H1 (cell line): ENCODE measurements around the gene SMAP2. TPM values are rescaled to one million over a fixed set of nuclear protein-coding genes. Genes with fewer than 3 reads are reported as not detected.

ENCODE experiments used
- BRCA1 ChIP-seq: IDR thresholded peaks from 2 replicates; pipeline ENCODE4 v1.6.1; 2012; ENCODE audit warnings: low read depth, low read length, improper control_type of control experiment
- CEBPB ChIP-seq: IDR thresholded peaks from 2 replicates; pipeline ENCODE4 v1.6.1; 2012; ENCODE audit warnings: low read depth, low read length
- CREB1 ChIP-seq: IDR thresholded peaks from 2 replicates; pipeline ENCODE4 v1.6.1; 2012; ENCODE audit warnings: inconsistent platforms
- CTCF ChIP-seq, 3 experiments: IDR thresholded peaks; 1 replicate in 2 of 3; 2 replicates in 1 of 3; pipeline versions ENCODE4 v1.5.1 to v1.6.1; 2011; ENCODE audit warnings: low read length in 3 of 3, mild to moderate bottlenecking in 3 of 3, inconsistent platforms in 2 of 3, low read depth in 1 of 3, moderate library complexity in 1 of 3; ENCODE audit not compliant: insufficient read depth in 1 of 3; ENCODE audit errors: control extremely low read depth in 1 of 3
- GABPA ChIP-seq: IDR thresholded peaks from 2 replicates; pipeline ENCODE4 v1.6.1; 2011; ENCODE audit warnings: mild to moderate bottlenecking, low read length, moderate library complexity, borderline replicate concordance; ENCODE audit not compliant: insufficient read depth
- JUN ChIP-seq: IDR thresholded peaks from 2 replicates; pipeline ENCODE4 v1.6.1; 2011; ENCODE audit warnings: low read depth, mild to moderate bottlenecking, improper control_type of control experiment, low read length
- JUND ChIP-seq: IDR thresholded peaks from 2 replicates; pipeline ENCODE4 v1.6.1; 2011; ENCODE audit warnings: mild to moderate bottlenecking, improper control_type of control experiment, low read length
- KDM4A ChIP-seq: IDR thresholded peaks from one replicate; pipeline ENCODE4 v1.7.1; 2012; ENCODE audit warnings: low read depth, mild to moderate bottlenecking, moderate library complexity, low read length, inconsistent platforms; ENCODE audit not compliant: severe bottlenecking
- MAFK ChIP-seq: IDR thresholded peaks from 2 replicates; pipeline ENCODE4 v1.6.1; 2012; ENCODE audit warnings: low read depth, mild to moderate bottlenecking, improper control_type of control experiment, low read length
- MAX ChIP-seq: IDR thresholded peaks from 2 replicates; pipeline ENCODE4 v1.6.1; 2012; ENCODE audit warnings: inconsistent platforms
- NRF1 ChIP-seq: IDR thresholded peaks from 2 replicates; pipeline ENCODE4 v1.6.1; 2011; ENCODE audit warnings: mild to moderate bottlenecking, low read depth, low read length, improper control_type of control experiment
- PHF8 ChIP-seq: fragments of 200-600 bp; sonication (generic); conservative IDR thresholded peaks from 2 replicates; pipeline ENCODE4 v1.7.1; 2012; ENCODE audit warnings: low read depth, mild to moderate bottlenecking, inconsistent platforms, low read length, moderate library complexity
- RAD21 ChIP-seq, 2 experiments: IDR thresholded peaks in 1 of 2; conservative IDR thresholded peaks in 1 of 2; 2 replicates each; pipeline ENCODE4 v1.6.1; 2011; ENCODE audit warnings: low read depth in 2 of 2, low read length in 2 of 2, improper control_type of control experiment in 1 of 2, inconsistent platforms in 1 of 2, mild to moderate bottlenecking in 1 of 2, moderate library complexity in 1 of 2
- RBBP5 ChIP-seq: IDR thresholded peaks from 2 replicates; pipeline ENCODE4 v1.7.1; 2012; ENCODE audit warnings: low read depth, mild to moderate bottlenecking, inconsistent platforms, low read length, moderate library complexity, borderline replicate concordance
- RFX5 ChIP-seq: IDR thresholded peaks from 2 replicates; pipeline ENCODE4 v1.6.1; 2011; ENCODE audit warnings: low read depth, low read length, improper control_type of control experiment, borderline replicate concordance
- RXRA ChIP-seq: IDR thresholded peaks from 2 replicates; pipeline ENCODE4 v1.6.1; 2011; ENCODE audit warnings: low read depth, mild to moderate bottlenecking, low read length, moderate library complexity; ENCODE audit not compliant: insufficient read depth
- SAP30 ChIP-seq: fragments of 300-600 bp; sonication (generic); IDR thresholded peaks from 2 replicates; pipeline ENCODE4 v1.7.1; 2012; ENCODE audit warnings: low read length, moderate library complexity, mild to moderate bottlenecking, inconsistent platforms; ENCODE audit not compliant: insufficient read depth, insufficient replicate concordance
- SIRT6 ChIP-seq: IDR thresholded peaks from one replicate; pipeline ENCODE4 v1.7.1; 2012; ENCODE audit warnings: low read length, inconsistent platforms
- SP4 ChIP-seq: IDR thresholded peaks from 2 replicates; pipeline ENCODE4 v1.6.1; 2012; ENCODE audit warnings: low read length, inconsistent platforms
- SRF ChIP-seq: IDR thresholded peaks from 2 replicates; pipeline ENCODE4 v1.6.1; 2011; ENCODE audit warnings: mild to moderate bottlenecking, low read depth, low read length, moderate library complexity
- TAF7 ChIP-seq: optimal IDR thresholded peaks from 2 replicates; pipeline ENCODE3; 2011; ENCODE audit warnings: low read depth, mild to moderate bottlenecking, inconsistent platforms, low read length, moderate library complexity, borderline replicate concordance
- TCF12 ChIP-seq: IDR thresholded peaks from 2 replicates; pipeline ENCODE4 v1.6.1; 2011; ENCODE audit warnings: low read depth, mild to moderate bottlenecking, low read length
- polyA plus RNA-seq, 7 experiments: library from polyadenylated mRNA; depleted of rRNA in 3 of 7; stranded (reverse) in 5 of 7; unstranded in 2 of 7; fragments of >200 nt in 5 of 7; fragments of 200-250 nt in 2 of 7; gene quantifications; 1 replicate in 5 of 7; 2 replicates in 1 of 7; 4 replicates in 1 of 7; pipeline versions ENCODE4 v1.2.1 to v1.2.3, GENCODE V29; 2011 to 2013; ENCODE audit warnings: missing spikeins in 2 of 7, mixed read lengths in 2 of 7
- total RNA-seq: library from RNA; stranded (reverse); fragmentation: NEBNext Ultra II Directional; extraction: Animal tissue kit (Norgen Biotek cat#: 25700); gene quantifications from 2 replicates; pipeline ENCODE4 v1.2.1, GENCODE V29; 2021

SMAP2 gene
- total and polyA plus RNA-seq, 2 of the 8 experiments (the other 6 are each of a cell fraction or from before 2014, with no cell fraction given): 4.3 to 5.5 TPM

GRCh38 chr1:40449684-40450494 lies 76.4 kb downstream of the SMAP2 start, which contains the start of gene ZFP69B (continued):
- no peak for TF ChIP-seq CTCF (IDR thresholded peaks at IDR 0.05; ENCODE audit: control extremely low read depth in 1 of 3, insufficient read depth in 1 of 3, low read depth in 1 of 3, low read length in 3 of 3)
- no peak for TF ChIP-seq SIRT6
- TF ChIP-seq TAF7: peak; percentile 66
- TF ChIP-seq MAFK: no peak
- TF ChIP-seq RBBP5: no peak
- TF ChIP-seq SP4: peak; percentile 40; the same call in 1 of the 2 replicates
- no peak; a peak in 1 of 4 replicates for TF ChIP-seq RAD21 (IDR thresholded peaks at IDR 0.05 in 1 of 2, conservative IDR thresholded peaks at IDR 0.05 in 1 of 2; ENCODE audit: low read depth in 2 of 2, low read length in 2 of 2)
- TF ChIP-seq NRF1: peak; percentile 85
- TF ChIP-seq SRF: no peak
- peak; percentile 89 for TF ChIP-seq KDM4A
- no peak for TF ChIP-seq JUND
- no peak for TF ChIP-seq RFX5
- no peak for TF ChIP-seq JUN
- no peak for TF ChIP-seq BRCA1
- no peak for TF ChIP-seq SAP30
- peak; percentile 75; the same call in 1 of the 2 replicates for TF ChIP-seq MAX
- no peak for TF ChIP-seq CEBPB
- no peak for TF ChIP-seq RXRA
- no peak for TF ChIP-seq TCF12
- peak; percentile 73 for TF ChIP-seq PHF8
- TF ChIP-seq CREB1: peak; percentile 45
- TF ChIP-seq GABPA: no peak
